IMR-90 (cell line): ENCODE data around the gene GJC1. TPM values are rescaled to one million over a fixed set of nuclear protein-coding genes. Genes with fewer than 3 reads are reported as not detected.

Source experiments
- ATAC-seq: fragments of 200-7000 bp; cut with Tn5 transposase; 2 replicates; pipeline ENCODE4 v1.9.1; 2020; ENCODE audit warnings: low read depth, mild to moderate bottlenecking, moderate library complexity
- BruUV-seq: library from RNA; stranded (reverse); fragments of 400-500 nt; replicated peaks from 2 replicates; lab custom pipeline; 2021; lab: Mats Ljungman, UMichigan
- CTCF ChIA-PET: fragments of 300-600 bp; formaldehyde crosslinking; extraction: SDS; loops from one replicate; lab custom pipeline; 2021; ENCODE audit warnings: antibody characterized with exemption; lab: Yijun Ruan, JAX
- POLR2A ChIA-PET: fragments of 300-600 bp; sonication (Branson Sonifier 250); formaldehyde crosslinking; loops from one replicate; lab custom pipeline; 2022; ENCODE audit warnings: antibody characterized with exemption; ENCODE audit not compliant: unreplicated experiment; lab: Charles Lee
- DNase-seq: peaks from one replicate; pipeline ENCODE4 v3.0.0; 2013
- H2AFZ ChIP-seq: replicated peaks from 2 replicates; pipeline ENCODE3; 2013; ENCODE audit warnings: low read length, mild to moderate bottlenecking; ENCODE audit not compliant: poor library complexity
- H2AK5ac ChIP-seq: 2 replicates; pipeline ENCODE4 v1.6.1; 2013; ENCODE audit warnings: low read depth, low read length, inconsistent platforms
- H2AK9ac ChIP-seq: replicated peaks from 2 replicates; pipeline ENCODE3; 2013; ENCODE audit warnings: mild to moderate bottlenecking, low read depth, low read length, moderate library complexity; ENCODE audit not compliant: poor library complexity
- H2BK120ac ChIP-seq: 2 replicates; pipeline ENCODE4 v1.6.1; 2013; ENCODE audit warnings: low read depth, low read length, inconsistent platforms
- H2BK15ac ChIP-seq: 3 replicates; pipeline ENCODE4 v1.6.1; 2013; ENCODE audit warnings: low read depth, low read length, inconsistent platforms
- H2BK20ac ChIP-seq: 2 replicates; pipeline ENCODE4 v1.6.1; 2013; ENCODE audit warnings: low read depth, mild to moderate bottlenecking, inconsistent platforms, low read length, moderate library complexity
- H2BK5ac ChIP-seq: 2 replicates; pipeline ENCODE4 v1.6.1; 2013; ENCODE audit warnings: mild to moderate bottlenecking, low read depth, low read length, inconsistent platforms; ENCODE audit not compliant: poor library complexity, severe bottlenecking
- H3K14ac ChIP-seq: replicated peaks from 2 replicates; pipeline ENCODE4 v1.6.1; 2013; ENCODE audit warnings: low read depth, low read length, inconsistent platforms
- H3K18ac ChIP-seq: 2 replicates; pipeline ENCODE4 v1.6.1; 2013; ENCODE audit warnings: low read depth, low read length, control low read depth
- H3K23ac ChIP-seq: 2 replicates; pipeline ENCODE4 v1.6.1; 2013; ENCODE audit warnings: low read depth, low read length, inconsistent platforms
- H3K27ac ChIP-seq: 2 replicates; pipeline ENCODE4 v1.5.1; 2013; ENCODE audit warnings: mild to moderate bottlenecking, control low read depth, low read length; ENCODE audit not compliant: insufficient read depth
- H3K27me3 ChIP-seq: 2 replicates; pipeline ENCODE4 v1.6.1; 2013; ENCODE audit warnings: low read length; ENCODE audit not compliant: control insufficient read depth, insufficient read depth
- H3K36me3 ChIP-seq: 2 replicates; pipeline ENCODE4 v1.6.1; 2013; ENCODE audit warnings: low read length, mixed read lengths; ENCODE audit not compliant: control insufficient read depth, insufficient read depth
- H3K4ac ChIP-seq: 2 replicates; pipeline ENCODE4 v1.6.1; 2013; ENCODE audit warnings: low read depth, low read length, inconsistent platforms
- H3K4me1 ChIP-seq: 2 replicates; pipeline ENCODE4 v1.6.1; 2013; ENCODE audit warnings: low read length, mixed read lengths; ENCODE audit not compliant: control insufficient read depth, insufficient read depth
- H3K4me2 ChIP-seq: 2 replicates; pipeline ENCODE4 v1.6.1; 2013; ENCODE audit warnings: low read depth, mild to moderate bottlenecking, control low read depth, low read length, moderate library complexity
- H3K4me3 ChIP-seq: 2 replicates; pipeline ENCODE4 v1.5.1; 2013; ENCODE audit warnings: low read depth, mild to moderate bottlenecking, control low read depth, low read length, moderate library complexity; ENCODE audit not compliant: insufficient read depth
- H3K56ac ChIP-seq: 2 replicates; pipeline ENCODE4 v1.6.1; 2013; ENCODE audit warnings: low read length, inconsistent platforms; ENCODE audit not compliant: insufficient read depth; ENCODE audit errors: extremely low read depth
- H3K79me1 ChIP-seq, 2 experiments: 2 replicates each; pipeline ENCODE4 v1.6.1; 2013; ENCODE audit warnings: low read length in 2 of 2, inconsistent platforms in 1 of 2, low read depth in 1 of 2
- H3K9ac ChIP-seq: 2 replicates; pipeline ENCODE4 v1.6.1; 2013; ENCODE audit warnings: low read depth, low read length, control low read depth
- H3K9me1 ChIP-seq: 2 replicates; pipeline ENCODE4 v1.6.1; 2013; ENCODE audit warnings: low read length, inconsistent platforms; ENCODE audit not compliant: insufficient read depth
- H3K9me3 ChIP-seq: 2 replicates; pipeline ENCODE4 v1.6.1; 2013; ENCODE audit warnings: low read length; ENCODE audit not compliant: control insufficient read depth, insufficient read depth
- H4K20me1 ChIP-seq: 2 replicates; pipeline ENCODE4 v1.6.1; 2013; ENCODE audit warnings: low read length, inconsistent platforms; ENCODE audit not compliant: insufficient read depth
- H4K5ac ChIP-seq: 2 replicates; pipeline ENCODE4 v1.6.1; 2013; ENCODE audit warnings: mild to moderate bottlenecking, low read depth, low read length, control low read depth
- H4K8ac ChIP-seq, 2 experiments: 2 replicates each; pipeline ENCODE4 v1.6.1; 2013; ENCODE audit warnings: low read depth in 2 of 2, low read length in 2 of 2, control low read depth in 1 of 2, inconsistent platforms in 1 of 2
- H4K91ac ChIP-seq: 2 replicates; pipeline ENCODE4 v1.6.1; 2013; ENCODE audit warnings: low read depth, low read length, inconsistent platforms; ENCODE audit not compliant: insufficient read depth
- BHLHE40 ChIP-seq: fragments of 150-350 bp; IDR thresholded peaks from 2 replicates; pipeline ENCODE4 v1.6.1; 2016; ENCODE audit warnings: mild to moderate bottlenecking, low read depth, low read length
- CEBPB ChIP-seq: IDR thresholded peaks from 2 replicates; pipeline ENCODE4 v1.6.1; 2012; ENCODE audit warnings: low read depth, low read length, improper control_type of control experiment
- ELK1 ChIP-seq: fragments of 150-350 bp; IDR thresholded peaks from 2 replicates; pipeline ENCODE4 v1.6.1; 2016; ENCODE audit warnings: low read depth, mild to moderate bottlenecking, low read length, moderate library complexity, borderline replicate concordance
- MAFK ChIP-seq: IDR thresholded peaks from 2 replicates; pipeline ENCODE4 v1.6.1; 2012; ENCODE audit warnings: low read depth, low read length, improper control_type of control experiment
- MAZ ChIP-seq: IDR thresholded peaks from 2 replicates; pipeline ENCODE4 v1.6.1; 2012; ENCODE audit warnings: low read depth, mild to moderate bottlenecking, low read length, improper control_type of control experiment, moderate library complexity, borderline replicate concordance
- MXI1 ChIP-seq: IDR thresholded peaks from 2 replicates; pipeline ENCODE4 v1.6.1; 2012; ENCODE audit warnings: low read depth, mild to moderate bottlenecking, low read length, moderate library complexity, borderline replicate concordance
- NFE2L2 ChIP-seq: fragments of 150-350 bp; IDR thresholded peaks from 2 replicates; pipeline ENCODE4 v1.6.1; 2016; ENCODE audit warnings: low read depth, mild to moderate bottlenecking, low read length
- RCOR1 ChIP-seq: IDR thresholded peaks from 2 replicates; pipeline ENCODE4 v1.6.1; 2012; ENCODE audit warnings: mild to moderate bottlenecking, low read length, improper control_type of control experiment; ENCODE audit not compliant: insufficient replicate concordance
- RFX5 ChIP-seq: IDR thresholded peaks from 2 replicates; pipeline ENCODE4 v1.8.0; 2012; ENCODE audit warnings: low read depth, mild to moderate bottlenecking, low read length, moderate library complexity
- USF2 ChIP-seq: fragments of 150-350 bp; IDR thresholded peaks from 2 replicates; pipeline ENCODE4 v1.6.1; 2017; ENCODE audit warnings: mild to moderate bottlenecking, antibody characterized with exemption, low read length, low read depth
- WGBS, 2 experiments: methylation state at CpG; one replicate each; pipeline versions ENCODE4 v1.1.5 to v1.1.7; 2013; ENCODE audit warnings: missing lambda C conversion rate in 2 of 2; ENCODE audit not compliant: insufficient read length in 1 of 2; ENCODE audit errors: extremely low coverage in 2 of 2; 5-methylcytosine and 5-hydroxymethylcytosine counted together
- dilution Hi-C: fragments of 300-500 bp; cut with HindIII; formaldehyde crosslinking; loops from one replicate; pipeline ENCODE4 v1.14.3; 2018; ENCODE audit warnings: low sequenced_read_pairs; ENCODE audit not compliant: unreplicated experiment
- in situ Hi-C: fragments of 300-500 bp; cut with MboI; formaldehyde crosslinking; loops from 3 replicates; pipeline ENCODE4 v1.14.3; 2019; ENCODE audit warnings: low sequenced_read_pairs, inconsistent platforms, mixed read lengths
- intact Hi-C: fragments of 100-400 bp; cut with micrococcal nuclease; formaldehyde crosslinking; loops from 2 replicates; pipeline ENCODE4 v1.10.0; 2022
- polyA plus RNA-seq, 3 experiments: library from polyadenylated mRNA; depleted of rRNA; stranded (reverse); fragments of >200 nt; gene quantifications; 2 replicates each; pipeline ENCODE4 v1.2.3, GENCODE V29; 2012; ENCODE audit warnings: low replicate concordance in 1 of 3
- total RNA-seq: library from RNA; depleted of rRNA; stranded (reverse); fragments of >200 nt; gene quantifications from 2 replicates; pipeline ENCODE4 v1.2.3, GENCODE V29; 2012

The GJC1 gene
- total and polyA plus RNA-seq, 2 of the 4 experiments (the other 2 are of a cell fraction): 23.9 to 69.7 TPM

- H3K27ac ChIP-seq: no peak overlapping the region
- H3K4ac ChIP-seq: no peak overlapping the region
- H4K8ac ChIP-seq: no peak overlapping the region
- intact Hi-C loops (no loop called here), in situ Hi-C loops (no loop called here), dilution Hi-C loops (no loop called here)
- H3K23ac ChIP-seq: no peak overlapping the region
- H4K5ac ChIP-seq: no peak overlapping the region
- BruUV-seq: no TSS peak
- no peaks in the 10 kb centered on the region for H3K27me3 ChIP-seq
- no peak for ATAC-seq
- H3K9me1 ChIP-seq: no peaks in the 10 kb centered on the region
- H4K91ac ChIP-seq: no peak overlapping the region
- H2BK20ac ChIP-seq: no peak overlapping the region
- CTCF ChIA-PET: no interaction called here
- no peak overlapping the region for H3K9ac ChIP-seq
- peaks cover 0 to 18% of the 10 kb centered on the region in 2 experiments; a peak in 2 of 4 replicates for H3K79me1 ChIP-seq
- POLR2A ChIA-PET: no interaction called here
- no peak overlapping the region for H3K4me2 ChIP-seq
- TF ChIP-seq USF2: no peak
- no peak for TF ChIP-seq RCOR1
- no peak for TF ChIP-seq ELK1
- TF ChIP-seq NFE2L2: no peak
- TF ChIP-seq MXI1: no peak
- TF ChIP-seq RFX5: no peak
- no peak for TF ChIP-seq BHLHE40
- TF ChIP-seq MAFK: no peak
- no peak for TF ChIP-seq CEBPB
- no peak for TF ChIP-seq MAZ
- H3K18ac ChIP-seq: no peak overlapping the region
- H3K9me3 ChIP-seq: no peaks in the 10 kb centered on the region
- H2BK5ac ChIP-seq: no peak overlapping the region
- no peak overlapping the region for H3K14ac ChIP-seq
- peaks cover 50% of the 10 kb centered on the region for H3K36me3 ChIP-seq
- no peak overlapping the region for H2BK15ac ChIP-seq
- H2AFZ ChIP-seq: no peak overlapping the region
- DNase-seq: no peak
- no peak overlapping the region for H2AK5ac ChIP-seq
- H3K56ac ChIP-seq: no peak overlapping the region
- WGBS, 2 experiments: 96% methylated on average over 4 of the region's 12 CpGs; no CpG with 5 or more reads in 1 of the 2 experiments
- no peak overlapping the region for H3K4me3 ChIP-seq
- no peak overlapping the region for H2AK9ac ChIP-seq
- H2BK120ac ChIP-seq: no peak overlapping the region
- H4K20me1 ChIP-seq: no peaks in the 10 kb centered on the region
- H3K4me1 ChIP-seq: no peaks in the 10 kb centered on the region
Measured at GRCh38 chr17:44871556-44871955, 41.5 kb upstream of the GJC1 start.
